GM21367 (cell line): ENCODE results near the gene NAGA.

Source experiments
- ATAC-seq: cut with Tn5 transposase; IDR thresholded peaks from one replicate; pipeline ENCODE4 v1.9.1; 2021; ENCODE audit not compliant: unreplicated experiment

The NAGA gene

DNA sequence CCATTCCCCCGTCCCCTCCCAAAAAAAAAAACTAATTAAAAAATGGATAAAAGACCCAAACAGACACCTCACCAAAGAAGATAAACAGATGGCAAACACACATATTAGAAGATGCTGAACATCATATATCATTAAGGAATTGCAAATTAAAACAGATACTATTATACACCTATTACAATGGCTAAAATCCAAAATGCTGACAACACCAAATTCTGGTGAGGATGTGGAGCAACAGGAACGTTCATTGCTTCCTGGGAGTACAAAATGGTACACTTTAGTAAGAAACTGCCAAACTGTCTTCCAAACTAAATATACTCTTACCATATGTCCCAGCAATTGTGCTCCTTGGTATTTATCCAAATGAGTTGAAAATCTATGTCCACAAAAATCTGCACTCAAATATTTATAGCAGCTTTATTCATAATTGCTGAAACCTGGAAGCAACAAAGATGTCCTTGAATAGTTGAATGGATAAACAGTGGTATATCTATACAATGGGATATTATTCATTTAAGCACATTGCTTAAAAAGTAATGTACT lies 19.9 kb downstream of the NAGA start:
- ATAC-seq = no peak

DNA sequence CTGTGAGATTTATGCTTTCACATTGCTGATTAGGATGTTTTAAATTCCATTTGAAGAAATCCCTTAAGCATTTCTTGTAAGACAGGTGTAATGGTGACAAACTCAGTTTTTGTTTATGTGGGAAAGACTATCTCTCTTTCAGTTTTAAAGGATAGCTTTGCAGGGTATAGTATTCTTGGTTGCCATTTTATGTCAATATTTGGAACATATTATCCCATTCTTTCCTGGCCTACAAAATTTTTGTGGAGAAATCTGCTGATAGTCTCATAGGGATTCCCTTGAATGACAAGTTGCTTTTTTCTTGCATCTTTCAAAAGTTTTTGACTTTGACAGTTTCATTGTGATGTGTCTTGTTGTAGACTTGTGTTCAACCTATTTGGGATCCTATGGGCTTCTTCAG lies 28.8 kb downstream of the NAGA start:
- no peak for ATAC-seq

DNA sequence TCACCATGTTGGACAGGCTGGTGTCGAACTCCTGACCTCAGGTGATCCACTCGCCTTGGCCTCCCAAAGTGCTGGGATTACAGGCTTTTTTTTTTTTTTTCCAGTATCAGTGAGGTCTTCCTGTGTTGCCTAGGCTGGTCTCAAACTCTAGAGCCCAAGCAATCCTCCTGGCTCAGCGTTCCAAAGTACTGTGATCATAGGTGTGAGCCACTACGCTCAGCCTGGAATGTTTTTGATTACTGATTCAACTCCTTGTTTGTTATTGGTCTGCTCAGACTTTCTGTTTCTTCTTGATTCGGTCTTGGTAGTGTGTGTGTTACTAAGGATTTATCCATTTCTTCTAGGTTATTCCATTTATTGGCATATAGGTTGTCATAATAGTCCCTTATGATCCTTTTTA lies 31.3 kb downstream of the NAGA start:
- ATAC-seq = no peak

DNA sequence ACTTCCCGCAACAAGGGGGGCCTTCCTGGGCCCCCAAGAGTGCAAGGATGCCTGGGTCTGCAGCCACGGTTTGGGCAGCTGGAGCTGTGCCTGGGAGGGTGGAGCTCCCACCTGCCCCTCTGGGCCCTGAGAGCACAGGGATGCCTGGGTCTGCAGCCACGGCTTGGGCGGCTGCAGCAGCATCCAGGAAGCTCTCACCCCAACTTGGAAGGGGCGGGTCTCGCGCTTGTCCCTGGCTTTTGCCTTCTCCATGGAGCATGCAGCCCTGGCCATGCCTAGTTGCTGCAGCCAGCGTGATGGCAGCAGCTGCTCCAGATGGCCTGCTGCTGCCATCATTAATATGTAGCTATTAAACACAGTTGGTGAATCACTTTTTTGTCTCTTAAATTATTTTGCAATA lies 35.4 kb downstream of the NAGA start:
- no peak for ATAC-seq

DNA sequence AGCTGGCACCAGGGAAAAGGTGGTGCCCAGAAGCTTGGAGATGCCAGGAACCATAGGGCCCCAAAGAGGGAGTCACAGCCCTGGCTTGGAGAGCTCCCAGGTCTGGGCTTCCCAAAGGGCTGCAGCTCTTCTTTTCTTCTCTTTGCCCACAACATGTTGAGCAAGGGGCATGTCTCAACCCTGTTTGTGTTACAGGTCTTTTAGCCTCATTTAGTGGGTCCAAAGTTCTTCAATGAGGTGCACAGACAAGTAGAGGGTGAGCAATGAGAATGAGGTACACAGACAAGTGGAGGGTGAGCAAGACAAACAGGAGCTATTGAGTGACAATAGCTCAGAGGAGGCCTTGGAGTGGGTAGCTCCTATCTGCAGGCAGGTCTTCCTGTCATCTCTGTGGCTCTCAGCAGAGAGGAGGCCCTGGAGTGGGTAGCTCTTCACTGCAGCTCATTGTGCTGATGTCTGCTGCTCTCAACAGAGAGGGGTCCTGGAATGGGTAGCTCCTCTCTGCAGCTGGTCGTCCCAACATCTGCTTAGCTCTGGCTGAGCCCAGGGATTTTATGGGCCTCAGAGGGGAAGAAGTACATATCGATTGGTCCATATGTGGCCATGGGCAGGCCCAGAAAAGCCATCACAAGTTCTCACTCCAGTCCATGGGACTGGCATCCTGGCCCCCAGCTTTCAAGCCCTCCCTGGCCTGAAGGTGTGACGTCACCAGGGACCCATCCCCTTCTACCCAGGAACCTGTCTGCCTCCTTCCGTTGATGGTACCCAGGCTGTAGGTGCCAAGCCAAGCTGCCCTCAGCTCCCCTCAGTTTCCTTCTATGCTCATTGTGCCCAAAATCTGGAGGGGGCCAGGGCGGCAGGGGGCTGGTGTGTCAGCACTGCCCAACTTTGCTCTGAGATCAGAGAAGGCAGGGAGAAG lies 37.1 kb downstream of the NAGA start:
- no peak for ATAC-seq

DNA sequence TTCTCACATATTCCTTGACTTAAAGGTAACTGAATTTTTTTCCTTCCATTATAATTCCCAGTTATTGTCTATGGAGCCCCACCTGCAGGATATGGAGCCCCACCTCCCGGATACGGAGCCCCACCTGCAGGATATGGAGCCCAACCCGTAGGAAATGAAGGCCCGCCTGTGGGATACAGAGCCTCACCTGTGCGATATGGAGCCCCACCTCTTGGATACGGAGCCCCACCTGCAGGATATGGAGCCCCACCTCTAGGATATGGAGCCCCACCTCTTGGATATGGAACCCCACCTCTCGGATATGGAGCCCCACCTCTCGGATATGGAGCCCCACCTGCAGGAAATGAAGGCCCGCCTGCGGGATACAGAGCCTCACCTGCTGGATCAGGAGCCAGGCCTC lies 43.9 kb downstream of the NAGA start:
- no peak for ATAC-seq

DNA sequence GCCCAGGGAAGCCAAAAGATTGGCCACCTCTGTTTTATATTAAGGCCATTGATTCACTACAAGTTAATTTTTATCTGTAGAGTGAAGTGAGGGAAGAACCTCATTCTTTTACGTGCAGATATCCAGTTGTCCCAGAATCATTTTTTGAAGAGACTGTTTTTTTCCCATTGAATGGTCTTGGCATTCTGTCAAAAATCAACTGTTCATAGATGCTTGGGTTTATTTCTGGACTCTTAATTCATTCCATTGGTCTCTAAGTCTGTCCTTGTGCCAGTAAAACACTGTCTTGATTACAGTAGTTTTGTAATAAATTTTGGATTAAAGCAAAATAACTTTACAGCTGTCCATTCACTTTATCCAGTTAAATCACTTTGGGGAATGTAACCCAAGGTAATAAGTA lies 45.2 kb downstream of the NAGA start:
- ATAC-seq = no peak

DNA sequence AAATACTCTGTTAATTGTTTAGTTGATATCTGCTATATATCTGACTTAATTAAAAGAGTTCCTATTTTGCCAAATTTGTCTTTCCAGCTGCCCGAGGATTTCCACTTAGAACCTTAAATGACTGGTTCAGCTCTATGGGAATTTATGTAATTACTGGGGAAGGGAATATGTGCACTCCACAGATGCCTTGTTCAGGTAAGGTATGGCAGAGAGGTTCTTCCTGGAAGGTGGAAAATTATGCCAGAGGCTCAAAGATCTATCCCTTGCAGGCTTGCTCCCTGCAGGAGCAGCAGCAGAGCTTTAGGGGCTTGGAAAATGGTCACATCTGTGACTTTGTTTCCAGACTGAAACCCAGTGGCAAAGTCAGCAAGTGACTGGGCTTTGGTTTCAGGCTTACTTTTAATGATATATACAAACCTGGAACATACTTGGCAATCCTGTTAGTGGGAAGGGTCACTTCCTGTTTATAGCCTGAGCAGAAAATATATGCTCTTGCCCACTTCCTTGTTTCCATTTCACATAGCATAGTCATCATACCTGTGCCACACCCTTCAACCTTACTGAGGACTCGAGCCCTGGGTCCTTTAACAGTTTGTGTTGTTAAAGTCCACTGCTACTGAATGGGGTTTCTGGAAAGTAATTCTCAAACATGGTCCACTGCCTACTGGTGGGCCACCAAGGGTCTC lies 48.3 kb downstream of the NAGA start:
- peak; percentile 37 for ATAC-seq

DNA sequence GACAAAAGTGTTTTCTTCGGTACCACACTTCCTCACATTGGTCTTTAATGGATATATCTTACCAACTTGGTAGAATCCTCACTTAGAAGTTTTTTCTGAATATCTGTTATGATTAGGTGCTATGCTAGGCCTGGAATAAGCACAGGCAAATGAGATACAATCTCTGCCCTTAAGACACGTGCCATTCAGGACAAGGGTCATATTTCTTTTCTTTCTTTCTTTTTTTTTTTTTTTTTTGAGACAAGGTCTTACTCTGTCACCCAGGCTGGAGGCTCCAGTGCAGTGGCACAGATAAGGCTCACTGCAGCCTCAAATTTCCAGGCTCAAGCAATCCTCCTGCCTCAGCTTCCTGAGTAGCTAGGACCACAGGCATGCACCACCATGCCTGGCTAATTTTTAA lies 49.0 kb downstream of the NAGA start:
- ATAC-seq = no peak

DNA sequence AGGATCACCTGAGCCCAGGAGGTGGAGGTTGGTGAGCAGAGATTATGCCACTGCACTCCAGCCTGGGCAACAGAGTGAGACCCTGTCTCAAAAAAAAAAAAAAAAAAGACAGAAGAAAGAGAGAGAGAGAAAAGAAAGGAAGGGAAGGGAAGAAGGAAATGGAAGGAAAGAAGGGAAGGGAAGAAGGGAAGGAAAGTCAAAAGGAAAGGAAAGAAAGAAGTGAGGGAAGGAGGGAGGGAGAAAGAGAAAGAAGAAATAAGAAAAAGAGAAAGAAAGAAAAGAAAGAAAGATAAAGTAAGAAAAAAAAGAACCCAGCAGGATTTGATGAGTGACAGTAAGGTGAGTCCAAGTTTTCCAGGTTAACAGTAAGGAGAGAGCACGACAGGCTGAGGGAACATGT lies 52.4 kb downstream of the NAGA start:
- no peak for ATAC-seq

DNA sequence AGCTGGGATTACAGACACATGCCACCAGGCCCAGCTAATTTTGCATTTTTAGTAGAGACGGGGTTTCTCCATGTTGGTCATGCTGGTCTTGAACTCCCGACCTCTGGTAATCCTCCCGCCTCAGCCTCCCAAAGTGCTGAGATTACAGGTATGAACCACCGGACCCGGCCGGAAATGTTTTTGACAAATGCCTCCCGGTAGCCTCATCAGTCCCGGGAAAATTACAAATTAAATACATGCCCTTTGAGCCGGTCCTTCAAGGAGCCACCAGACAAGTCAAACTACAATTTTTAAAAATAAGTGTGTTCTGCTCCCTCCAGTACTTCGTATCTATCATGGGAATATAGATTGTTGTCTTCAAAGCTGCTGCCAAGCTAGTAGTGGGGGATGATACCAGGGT lies 54.5 kb downstream of the NAGA start:
- ATAC-seq = no peak

DNA sequence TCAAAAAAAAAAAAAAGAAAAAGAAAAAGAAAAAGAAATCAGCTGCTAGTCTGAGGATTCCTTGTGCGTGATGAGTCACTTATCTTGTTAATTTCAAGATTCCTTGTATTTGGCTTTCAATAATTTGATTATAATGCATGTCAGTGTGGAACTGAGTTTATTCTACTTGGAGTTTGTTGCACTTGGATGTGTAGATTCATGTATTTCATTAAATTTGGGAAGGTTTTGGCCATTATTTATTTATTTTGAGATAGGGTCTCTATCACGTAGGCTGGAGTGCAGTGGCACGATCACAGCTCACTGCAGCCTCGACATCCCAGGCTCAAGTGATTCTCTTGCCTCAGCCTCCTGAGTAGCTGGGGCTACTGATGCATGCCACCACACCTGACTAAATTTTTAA lies 57.2 kb downstream of the NAGA start:
- ATAC-seq = no peak

DNA sequence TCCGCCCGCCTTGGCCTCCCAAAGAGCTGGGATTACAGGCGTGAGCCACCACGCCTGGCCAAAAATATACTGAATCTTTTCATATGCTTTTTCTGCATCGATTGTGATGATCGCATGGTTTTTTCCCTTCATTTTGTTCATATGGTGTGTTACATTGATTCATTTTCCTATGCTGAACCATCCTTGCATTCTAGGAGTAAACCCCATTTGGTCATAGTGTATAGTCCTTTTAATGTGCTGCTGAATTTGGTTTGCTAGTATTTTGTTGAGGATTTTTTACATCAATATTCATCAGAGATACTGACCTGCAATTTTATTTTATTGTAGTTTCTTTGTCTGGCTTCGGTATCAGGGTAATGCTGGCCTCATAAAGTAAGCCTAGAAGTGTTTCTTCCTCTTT lies 59.8 kb downstream of the NAGA start:
- ATAC-seq = no peak
